AG04449 (cell line): ENCODE measurements around the gene SCFD2.

ENCODE experiments used
- CTCF ChIA-PET: fragments of 350-600 bp; formaldehyde crosslinking; extraction: SDS; loops from one replicate; lab custom pipeline; 2021; ENCODE audit warnings: antibody characterized with exemption; lab: Yijun Ruan, JAX
- POLR2A ChIA-PET: fragments of 400-600, 350-600 bp; formaldehyde crosslinking; extraction: SDS; loops from one replicate; lab custom pipeline; 2020; ENCODE audit warnings: antibody characterized with exemption, inconsistent platforms; lab: Yijun Ruan, JAX
- DNase-seq: peaks from one replicate; pipeline ENCODE4 v3.0.0-alpha.2; 2010; ENCODE audit warnings: low read depth, low spot score
- H3K4me3 ChIP-seq: 2 replicates; pipeline ENCODE4 v1.5.1; 2011; ENCODE audit warnings: low read depth, mild to moderate bottlenecking, control low read depth, low read length
- CTCF ChIP-seq: IDR thresholded peaks from one replicate; pipeline ENCODE4 v1.5.1; 2011; ENCODE audit warnings: mild to moderate bottlenecking, moderate library complexity, low read length, control low read depth, inconsistent platforms; ENCODE audit not compliant: insufficient read depth; ENCODE audit errors: missing control alignments

Gene SCFD2

GRCh38 chr4:52949336-52949735, 416.5 kb downstream of the SCFD2 start:
- no peak for TF ChIP-seq CTCF
- POLR2A ChIA-PET: no interaction called here
- no peak overlapping the region for H3K4me3 ChIP-seq
- CTCF ChIA-PET: interaction anchor here (1.3 kb wide), 1 partner anchor 403 kb away, joined by 3 read pairs; no protein-coding TSS in a partner anchor
- DNase-seq: no peak

GRCh38 chr4:52948057-52948423, 417.8 kb downstream of the SCFD2 start:
- no peak for TF ChIP-seq CTCF
- no peak for DNase-seq
- CTCF ChIA-PET: interaction anchor here (0.6 to 1.3 kb wide), 2 partner anchors 223 to 402 kb away, joined by 3 read pairs; no protein-coding TSS in a partner anchor
- no peak overlapping the region for H3K4me3 ChIP-seq
- POLR2A ChIA-PET: no interaction called here

- CTCF ChIA-PET: interaction anchor here (0.6 kb wide), 1 partner anchor 222 kb away, joined by 3 read pairs; no protein-coding TSS in a partner anchor
- DNase-seq: no peak
- TF ChIP-seq CTCF: no peak
- POLR2A ChIA-PET: no interaction called here
- H3K4me3 ChIP-seq: no peak overlapping the region
Measured at GRCh38 chr4:52947401-52948056, 418.3 kb downstream of the SCFD2 start.

GRCh38 chr4:52946855-52947254, 419.0 kb downstream of the SCFD2 start:
- ChIA-PET CTCF (no interaction called here), POLR2A (interaction anchor here (0.5 kb wide), 1 partner anchor 145 kb away, joined by 3 read pairs; no protein-coding TSS in a partner anchor)
- no peak overlapping the region for H3K4me3 ChIP-seq
- TF ChIP-seq CTCF: no peak
- no peak for DNase-seq

- POLR2A ChIA-PET: interaction anchor here (0.5 kb wide), 1 partner anchor 144 kb away, joined by 3 read pairs; no protein-coding TSS in a partner anchor
- no peak overlapping the region for H3K4me3 ChIP-seq
- no peak for DNase-seq
- no peak for TF ChIP-seq CTCF
- CTCF ChIA-PET: no interaction called here
Measured at GRCh38 chr4:52945982-52946381, 419.9 kb downstream of the SCFD2 start.

GRCh38 chr4:52945326-52945898, 420.4 kb downstream of the SCFD2 start:
- POLR2A ChIA-PET: no interaction called here
- CTCF ChIA-PET: interaction anchor here (0.9 to 1.4 kb wide), 3 partner anchors 34 to 40 kb away, joined by 3 to 4 read pairs (median 3); no protein-coding TSS in a partner anchor
- no peak overlapping the region for H3K4me3 ChIP-seq
- TF ChIP-seq CTCF: no peak
- no peak for DNase-seq
